Hepatocyte (in vitro differentiated cells): Measurements from ENCODE around the gene CEP78.

Experiments used
- EZH2 ChIP-seq: fragments of 200-600 bp; sonication (generic); IDR thresholded peaks from 2 replicates; pipeline ENCODE4 v1.6.1; 2016; ENCODE audit warnings: antibody characterized with exemption, mild to moderate bottlenecking, borderline replicate concordance
- EZH2phosphoT487 ChIP-seq: fragments of 200-600 bp; sonication (generic); IDR thresholded peaks from one replicate; pipeline ENCODE4 v1.6.1; 2018; ENCODE audit warnings: antibody characterized with exemption, mild to moderate bottlenecking, low read depth, moderate library complexity; ENCODE audit not compliant: unreplicated experiment, severe bottlenecking
- TF ChIP-seq, protein P1 (sequence below): fragments of 200-600 bp; sonication (generic); IDR thresholded peaks from 2 replicates; pipeline ENCODE4 v1.5.1; 2016; ENCODE audit warnings: antibody characterized with exemption, mild to moderate bottlenecking; ENCODE audit not compliant: poor library complexity

DNA sequence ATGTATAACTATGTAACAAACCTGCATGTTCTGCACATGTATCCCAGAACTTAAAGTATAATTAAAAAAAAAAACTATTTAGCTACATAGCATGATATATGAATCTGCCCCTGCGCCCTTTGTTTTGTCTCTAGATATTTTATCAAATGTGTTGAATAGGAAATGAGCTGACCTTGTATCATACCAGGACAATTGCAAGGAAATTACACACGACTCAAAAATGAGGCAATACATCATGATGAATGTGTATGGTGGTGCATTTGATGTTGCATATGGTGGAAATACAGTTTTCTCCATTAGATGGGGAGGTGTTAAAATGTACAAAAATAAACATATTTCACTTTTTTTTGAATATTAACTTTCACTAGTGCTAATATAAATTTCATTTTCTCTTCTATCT is 28.6 kb upstream of the CEP78 start:
- TF ChIP-seq EZH2 (no peak), EZH2phosphoT487 (no peak)
- TF ChIP-seq, protein P1, sequence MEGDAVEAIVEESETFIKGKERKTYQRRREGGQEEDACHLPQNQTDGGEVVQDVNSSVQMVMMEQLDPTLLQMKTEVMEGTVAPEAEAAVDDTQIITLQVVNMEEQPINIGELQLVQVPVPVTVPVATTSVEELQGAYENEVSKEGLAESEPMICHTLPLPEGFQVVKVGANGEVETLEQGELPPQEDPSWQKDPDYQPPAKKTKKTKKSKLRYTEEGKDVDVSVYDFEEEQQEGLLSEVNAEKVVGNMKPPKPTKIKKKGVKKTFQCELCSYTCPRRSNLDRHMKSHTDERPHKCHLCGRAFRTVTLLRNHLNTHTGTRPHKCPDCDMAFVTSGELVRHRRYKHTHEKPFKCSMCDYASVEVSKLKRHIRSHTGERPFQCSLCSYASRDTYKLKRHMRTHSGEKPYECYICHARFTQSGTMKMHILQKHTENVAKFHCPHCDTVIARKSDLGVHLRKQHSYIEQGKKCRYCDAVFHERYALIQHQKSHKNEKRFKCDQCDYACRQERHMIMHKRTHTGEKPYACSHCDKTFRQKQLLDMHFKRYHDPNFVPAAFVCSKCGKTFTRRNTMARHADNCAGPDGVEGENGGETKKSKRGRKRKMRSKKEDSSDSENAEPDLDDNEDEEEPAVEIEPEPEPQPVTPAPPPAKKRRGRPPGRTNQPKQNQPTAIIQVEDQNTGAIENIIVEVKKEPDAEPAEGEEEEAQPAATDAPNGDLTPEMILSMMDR = no peak
